ENCODE results near the gene ZNF77. TPM values are rescaled to one million over a fixed set of nuclear protein-coding genes. Genes with fewer than 3 reads are reported as not detected.
"Not testable (repeated sequence)": the region's sequence is repeated elsewhere in the genome, so short reads cannot be mapped to it uniquely, and the experiment has no call there.

The ZNF77 gene
- total and polyA plus RNA-seq, 7 experiments from 2014 or later = 2.0 to 5.8 (median 3.7) TPM

GRCh38 chr19:2917275-2918184 is 27.2 kb downstream of the ZNF77 start:
- Histone ChIP-seq H3K27ac (ENCODE audit: low read depth, low read length) (no peak overlapping the region), H3K4me3 (ENCODE audit: low read length) (no peak overlapping the region), H3K36me3 (ENCODE audit: control insufficient read depth in 2 of 3, insufficient read depth in 3 of 3, low read length in 3 of 3) (peaks cover 9 to 34% (median 12%) of the 10 kb centered on the region in 3 experiments), H3K27me3 (ENCODE audit: control insufficient read depth in 2 of 2, insufficient read depth in 2 of 2, low read length in 2 of 2) (no peaks in the 10 kb centered on the region), H3K9me3 (ENCODE audit: control insufficient read depth in 2 of 3, low read length in 3 of 3) (peaks cover 0 to 14% (median 4%) of the 10 kb centered on the region in 3 experiments), H3K4me1 (ENCODE audit: control insufficient read depth in 2 of 2, insufficient read depth in 2 of 2, low read length in 2 of 2) (no peaks in the 10 kb centered on the region)
- intact Hi-C loops (cut with micrococcal nuclease) = no loop called here
- DNase-seq (no peak), ATAC-seq (no peak)
- peaks cover 0 to 39% (median 16%) of the 10 kb centered on the region in 11 donors for H3K9me3 Mint-ChIP-seq
- no peak overlapping the region for H3K27ac Mint-ChIP-seq
- peaks cover 0 to 1% (median 0%) of the 10 kb centered on the region in 7 donors for H3K4me1 Mint-ChIP-seq
- peaks cover 18 to 59% (median 43%) of the 10 kb centered on the region in 5 donors for H3K36me3 Mint-ChIP-seq
- CTCF ChIA-PET = no interaction called here
- POLR2A ChIA-PET = no interaction called here
- peak overlapping the region in 1 of 10 donors; percentile 44 for H3K4me3 Mint-ChIP-seq
- no peaks in the 10 kb centered on the region for H3K27me3 Mint-ChIP-seq

GRCh38 chr19:2912306-2912705 is 32.5 kb downstream of the ZNF77 start:
- Mint-ChIP-seq H3K4me1 (peaks cover 3 to 24% (median 15%) of the 10 kb centered on the region in 7 donors), H3K4me3 (no peak overlapping the region), H3K27ac (no peak overlapping the region), H3K9me3 (peaks cover 0 to 47% (median 8%) of the 10 kb centered on the region in 11 donors), H3K36me3 (peaks cover 10 to 59% (median 43%) of the 10 kb centered on the region in 5 donors), H3K27me3 (no peaks in the 10 kb centered on the region)
- ChIA-PET CTCF (no interaction called here), POLR2A (no interaction called here)
- ATAC-seq = no peak
- intact Hi-C loops (cut with micrococcal nuclease) = no loop called here
- no peaks in the 10 kb centered on the region for H3K27me3 ChIP-seq (ENCODE audit: control insufficient read depth in 2 of 2, insufficient read depth in 2 of 2, low read length in 2 of 2)
- no peaks in the 10 kb centered on the region for H3K4me1 ChIP-seq (ENCODE audit: control insufficient read depth in 2 of 2, insufficient read depth in 2 of 2, low read length in 2 of 2)
- H3K4me3 ChIP-seq (ENCODE audit: low read length) = no peak overlapping the region
- H3K27ac ChIP-seq (ENCODE audit: low read depth, low read length) = no peak overlapping the region
- peaks cover 4 to 20% (median 8%) of the 10 kb centered on the region in 3 experiments for H3K36me3 ChIP-seq (ENCODE audit: control insufficient read depth in 2 of 3, insufficient read depth in 3 of 3, low read length in 3 of 3)
- DNase-seq = no peak
- H3K9me3 ChIP-seq (ENCODE audit: control insufficient read depth in 2 of 3, low read length in 3 of 3) = peaks cover 0 to 6% (median 0%) of the 10 kb centered on the region in 3 experiments

- ATAC-seq (no peak), DNase-seq (no peak)
- Histone ChIP-seq H3K27ac (ENCODE audit: low read depth, low read length) (no peak overlapping the region), H3K9me3 (ENCODE audit: control insufficient read depth in 2 of 3, low read length in 3 of 3) (no peaks in the 10 kb centered on the region), H3K4me3 (ENCODE audit: low read length) (no peak overlapping the region), H3K4me1 (ENCODE audit: control insufficient read depth in 2 of 2, insufficient read depth in 2 of 2, low read length in 2 of 2) (peaks cover 0 to 2% of the 10 kb centered on the region in 2 donors), H3K27me3 (ENCODE audit: control insufficient read depth in 2 of 2, insufficient read depth in 2 of 2, low read length in 2 of 2) (no peaks in the 10 kb centered on the region), H3K36me3 (ENCODE audit: control insufficient read depth in 2 of 3, insufficient read depth in 3 of 3, low read length in 3 of 3) (peaks cover 0 to 4% (median 0%) of the 10 kb centered on the region in 3 experiments)
- ChIA-PET POLR2A (no interaction called here), CTCF (no interaction called here)
- intact Hi-C loops (cut with micrococcal nuclease) = no loop called here
- Mint-ChIP-seq H3K4me1 (peaks cover 7 to 36% (median 29%) of the 10 kb centered on the region in 7 donors), H3K4me3 (no peak overlapping the region), H3K36me3 (peaks cover 0 to 20% (median 12%) of the 10 kb centered on the region in 5 donors), H3K27me3 (no peaks in the 10 kb centered on the region), H3K9me3 (peaks cover 0 to 19% (median 0%) of the 10 kb centered on the region in 11 donors), H3K27ac (no peak overlapping the region)
Measured at GRCh38 chr19:2906631-2907195, 38.1 kb downstream of the ZNF77 start.

GRCh38 chr19:2905918-2906519 is 38.8 kb downstream of the ZNF77 start:
- H3K27ac Mint-ChIP-seq = no peak overlapping the region
- CTCF ChIA-PET = no interaction called here
- H3K4me1 Mint-ChIP-seq = peaks cover 11 to 38% (median 30%) of the 10 kb centered on the region in 7 donors
- ATAC-seq = no peak
- peaks cover 0 to 19% (median 9%) of the 10 kb centered on the region in 5 donors for H3K36me3 Mint-ChIP-seq
- no peak overlapping the region for H3K27ac ChIP-seq (ENCODE audit: low read depth, low read length)
- H3K9me3 ChIP-seq (ENCODE audit: control insufficient read depth in 2 of 3, low read length in 3 of 3) = no peaks in the 10 kb centered on the region
- peaks cover 0 to 4% (median 0%) of the 10 kb centered on the region in 3 experiments for H3K36me3 ChIP-seq (ENCODE audit: control insufficient read depth in 2 of 3, insufficient read depth in 3 of 3, low read length in 3 of 3)
- H3K27me3 Mint-ChIP-seq = no peaks in the 10 kb centered on the region
- peaks cover 0 to 4% of the 10 kb centered on the region in 2 donors for H3K4me1 ChIP-seq (ENCODE audit: control insufficient read depth in 2 of 2, insufficient read depth in 2 of 2, low read length in 2 of 2)
- H3K9me3 Mint-ChIP-seq = peaks cover 0 to 17% (median 0%) of the 10 kb centered on the region in 11 donors
- POLR2A ChIA-PET = no interaction called here
- no peak for DNase-seq
- H3K4me3 Mint-ChIP-seq = no peak overlapping the region
- intact Hi-C loops (cut with micrococcal nuclease) = no loop called here
- no peaks in the 10 kb centered on the region for H3K27me3 ChIP-seq (ENCODE audit: control insufficient read depth in 2 of 2, insufficient read depth in 2 of 2, low read length in 2 of 2)
- H3K4me3 ChIP-seq (ENCODE audit: low read length) = no peak overlapping the region

GRCh38 chr19:2903326-2903725 is 41.4 kb downstream of the ZNF77 start:
- H3K9me3 ChIP-seq (ENCODE audit: control insufficient read depth in 2 of 3, low read length in 3 of 3); H3K27ac Mint-ChIP-seq; H3K9me3 Mint-ChIP-seq; H3K4me3 ChIP-seq (ENCODE audit: low read length); H3K36me3 ChIP-seq (ENCODE audit: control insufficient read depth in 2 of 3, insufficient read depth in 3 of 3, low read length in 3 of 3); DNase-seq; POLR2A ChIA-PET; ATAC-seq; H3K27ac ChIP-seq (ENCODE audit: low read depth, low read length); H3K27me3 ChIP-seq (ENCODE audit: control insufficient read depth in 2 of 2, insufficient read depth in 2 of 2, low read length in 2 of 2); H3K27me3 Mint-ChIP-seq; H3K4me1 ChIP-seq (ENCODE audit: control insufficient read depth in 2 of 2, insufficient read depth in 2 of 2, low read length in 2 of 2): not testable (repeated sequence)
- peaks cover 11 to 38% (median 31%) of the 10 kb centered on the region in 7 donors for H3K4me1 Mint-ChIP-seq
- intact Hi-C loops (cut with micrococcal nuclease) = loop anchor here in 1 of 2 donors (5.0 kb wide), 1 partner anchor 1496 kb away; the partner anchor contains the start of gene DAZAP1
- CTCF ChIA-PET = interaction anchor here (0.7 kb wide), 1 partner anchor 1701 kb away, joined by 3 read pairs; no protein-coding TSS in a partner anchor
- peak overlapping the region in 3 of 10 donors; percentile 40 to 66 (median 43) for H3K4me3 Mint-ChIP-seq
- H3K36me3 Mint-ChIP-seq = peaks cover 0 to 10% (median 0%) of the 10 kb centered on the region in 5 donors

- ATAC-seq (no peak), DNase-seq (no peak)
- Histone ChIP-seq H3K4me3 (ENCODE audit: low read length) (no peak overlapping the region), H3K36me3 (ENCODE audit: control insufficient read depth in 2 of 3, insufficient read depth in 3 of 3, low read length in 3 of 3) (peaks cover 0 to 4% (median 0%) of the 10 kb centered on the region in 3 experiments), H3K27ac (ENCODE audit: low read depth, low read length) (no peak overlapping the region), H3K4me1 (ENCODE audit: control insufficient read depth in 2 of 2, insufficient read depth in 2 of 2, low read length in 2 of 2) (peaks cover 0 to 4% of the 10 kb centered on the region in 2 donors), H3K9me3 (ENCODE audit: control insufficient read depth in 2 of 3, low read length in 3 of 3) (no peaks in the 10 kb centered on the region), H3K27me3 (ENCODE audit: control insufficient read depth in 2 of 2, insufficient read depth in 2 of 2, low read length in 2 of 2) (no peaks in the 10 kb centered on the region)
- peaks cover 0 to 10% (median 0%) of the 10 kb centered on the region in 5 donors for H3K36me3 Mint-ChIP-seq
- peak overlapping the region in 7 of 10 donors; percentile 88 to 99 (median 96) for H3K4me3 Mint-ChIP-seq
- POLR2A ChIA-PET = interaction anchor here (0.7 kb wide), 1 partner anchor 42 kb away, joined by 4 read pairs; the partner anchor contains the start of gene ZNF77
- peaks cover 11 to 38% (median 31%) of the 10 kb centered on the region in 7 donors for H3K4me1 Mint-ChIP-seq
- intact Hi-C loops (cut with micrococcal nuclease) = loop anchor here in 1 of 2 donors (5.0 kb wide), 1 partner anchor 1495 kb away; the partner anchor contains the start of gene DAZAP1
- peak overlapping the region in 1 of 9 donors; percentile 7 for H3K27ac Mint-ChIP-seq
- H3K27me3 Mint-ChIP-seq = no peaks in the 10 kb centered on the region
- CTCF ChIA-PET = no interaction called here
- peaks cover 0 to 8% (median 1%) of the 10 kb centered on the region in 11 donors for H3K9me3 Mint-ChIP-seq
Measured at GRCh38 chr19:2902590-2903218, 42.1 kb downstream of the ZNF77 start.
